ENCODE data around the gene VPS13D. TPM values are rescaled to one million over a fixed set of nuclear protein-coding genes. Genes with fewer than 3 reads are reported as not detected.

The VPS13D gene
- total and polyA plus RNA-seq, 10 donors, result 10.1 to 108 (median 86.3) TPM

DNA sequence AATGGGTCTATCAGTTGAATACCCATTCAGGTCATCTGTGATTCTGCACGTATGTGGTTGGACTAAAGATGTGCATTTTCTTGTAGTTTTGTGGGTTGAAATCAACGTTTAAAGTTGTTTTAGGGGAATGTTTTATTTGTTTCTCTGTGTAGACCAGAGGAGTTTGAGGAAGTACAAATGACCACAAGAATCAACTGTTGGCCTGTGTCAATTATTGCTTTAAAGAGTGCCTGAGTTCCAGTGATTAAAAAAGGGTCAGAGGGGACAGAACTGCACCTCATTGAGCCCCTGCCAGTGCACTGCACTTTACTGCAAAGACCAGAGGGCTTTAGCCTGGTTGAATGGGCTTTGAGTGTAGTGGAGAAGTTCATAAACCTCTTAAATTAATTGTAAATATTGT, 190.3 kb downstream of the VPS13D start:
- H3K27me3 ChIP-seq (replicated peaks in 1 of 7), result no peaks in the 10 kb centered on the region
- H3K36me3 ChIP-seq, result peaks cover 0 to 73% (median 30%) of the 10 kb centered on the region in 6 donors
- no peak for DNase-seq
- H3K27ac ChIP-seq, result no peak overlapping the region
- peaks cover 0 to 30% (median 8%) of the 10 kb centered on the region in 6 donors for H3K4me1 ChIP-seq
- H3K4me3 ChIP-seq, result no peak overlapping the region
- intact Hi-C loops (cut with DNase I; ENCODE audit: low total_unique reads), result no loop called here
- 38 to 68% (median 51%) methylated on average over 2 of the region's 2 CpGs for WGBS, 5 donors
- no peaks in the 10 kb centered on the region for H3K9me3 ChIP-seq
- TF ChIP-seq POLR2AphosphoS5 (IDR thresholded peaks at IDR 0.05) (no peak), POLR2A (IDR thresholded peaks at IDR 0.05) (no peak)
- TF ChIP-seq, protein P1, sequence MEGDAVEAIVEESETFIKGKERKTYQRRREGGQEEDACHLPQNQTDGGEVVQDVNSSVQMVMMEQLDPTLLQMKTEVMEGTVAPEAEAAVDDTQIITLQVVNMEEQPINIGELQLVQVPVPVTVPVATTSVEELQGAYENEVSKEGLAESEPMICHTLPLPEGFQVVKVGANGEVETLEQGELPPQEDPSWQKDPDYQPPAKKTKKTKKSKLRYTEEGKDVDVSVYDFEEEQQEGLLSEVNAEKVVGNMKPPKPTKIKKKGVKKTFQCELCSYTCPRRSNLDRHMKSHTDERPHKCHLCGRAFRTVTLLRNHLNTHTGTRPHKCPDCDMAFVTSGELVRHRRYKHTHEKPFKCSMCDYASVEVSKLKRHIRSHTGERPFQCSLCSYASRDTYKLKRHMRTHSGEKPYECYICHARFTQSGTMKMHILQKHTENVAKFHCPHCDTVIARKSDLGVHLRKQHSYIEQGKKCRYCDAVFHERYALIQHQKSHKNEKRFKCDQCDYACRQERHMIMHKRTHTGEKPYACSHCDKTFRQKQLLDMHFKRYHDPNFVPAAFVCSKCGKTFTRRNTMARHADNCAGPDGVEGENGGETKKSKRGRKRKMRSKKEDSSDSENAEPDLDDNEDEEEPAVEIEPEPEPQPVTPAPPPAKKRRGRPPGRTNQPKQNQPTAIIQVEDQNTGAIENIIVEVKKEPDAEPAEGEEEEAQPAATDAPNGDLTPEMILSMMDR (IDR thresholded peaks at IDR 0.05 in 8 of 11, conservative IDR thresholded peaks at IDR 0.05 in 3 of 11), result no peak

DNA sequence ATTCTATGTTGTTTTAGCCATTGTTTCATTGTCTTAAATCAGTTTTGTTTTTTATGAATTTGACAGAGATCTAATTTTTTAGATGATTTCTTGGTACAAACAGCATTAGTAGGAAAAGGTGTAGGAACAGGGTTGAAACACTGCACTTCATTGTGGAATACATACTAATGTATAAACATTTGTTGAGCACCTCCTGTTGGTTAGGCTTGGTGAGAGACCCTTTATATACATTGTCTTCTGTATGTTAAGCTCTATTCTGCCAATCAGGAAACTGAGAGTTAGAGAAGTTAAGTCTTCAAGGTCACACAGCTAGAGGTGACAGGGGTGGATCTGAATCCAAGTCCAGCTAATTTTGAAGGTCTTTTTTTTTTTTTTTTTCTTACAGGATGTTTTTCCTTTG, 192.7 kb downstream of the VPS13D start:
- TF ChIP-seq POLR2AphosphoS5 (IDR thresholded peaks at IDR 0.05) (no peak), POLR2A (IDR thresholded peaks at IDR 0.05) (no peak)
- TF ChIP-seq, protein P1 (IDR thresholded peaks at IDR 0.05 in 8 of 11, conservative IDR thresholded peaks at IDR 0.05 in 3 of 11), result no peak
- H3K4me1 ChIP-seq, result peaks cover 0 to 25% (median 8%) of the 10 kb centered on the region in 6 donors
- peaks cover 0 to 65% (median 19%) of the 10 kb centered on the region in 6 donors for H3K36me3 ChIP-seq
- H3K4me3 ChIP-seq, result no peak overlapping the region
- no peaks in the 10 kb centered on the region for H3K9me3 ChIP-seq
- no peaks in the 10 kb centered on the region for H3K27me3 ChIP-seq (replicated peaks in 1 of 7)
- H3K27ac ChIP-seq, result no peak overlapping the region
- intact Hi-C loops (cut with DNase I; ENCODE audit: low total_unique reads), result no loop called here
- no peak for DNase-seq

DNA sequence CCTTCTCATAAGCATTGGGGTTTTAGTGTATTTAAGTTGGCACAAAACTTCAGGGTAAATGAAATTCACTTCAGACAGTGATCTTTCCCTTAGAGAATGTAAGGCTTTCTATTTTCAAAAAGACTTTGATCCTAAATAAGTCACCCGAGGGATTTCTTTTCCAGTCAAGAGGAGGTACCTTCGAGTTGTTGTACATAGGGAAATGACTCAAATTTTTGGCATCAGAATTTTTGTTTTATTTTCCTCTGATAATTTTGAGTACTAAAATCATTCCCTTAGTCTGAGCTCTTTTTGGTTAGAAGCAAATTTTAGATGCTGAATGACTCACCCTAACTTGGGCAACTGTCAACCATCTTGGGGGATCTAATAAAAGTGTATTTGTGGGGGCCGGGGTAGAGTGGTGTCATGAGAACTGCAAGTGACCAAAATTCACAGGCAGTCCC, 194.3 kb downstream of the VPS13D start:
- Histone ChIP-seq H3K27ac (no peak overlapping the region), H3K9me3 (no peaks in the 10 kb centered on the region), H3K36me3 (peaks cover 0 to 65% (median 12%) of the 10 kb centered on the region in 6 donors), H3K4me3 (no peak overlapping the region), H3K4me1 (peaks cover 0 to 25% (median 8%) of the 10 kb centered on the region in 6 donors), H3K27me3 (replicated peaks in 1 of 7) (no peaks in the 10 kb centered on the region)
- intact Hi-C loops (cut with DNase I; ENCODE audit: low total_unique reads), result no loop called here
- DNase-seq, result no peak
- no peak for TF ChIP-seq POLR2A (IDR thresholded peaks at IDR 0.05)
- WGBS, 5 donors, result 72 to 87% (median 81%) methylated on average over 3 of the region's 3 CpGs

DNA sequence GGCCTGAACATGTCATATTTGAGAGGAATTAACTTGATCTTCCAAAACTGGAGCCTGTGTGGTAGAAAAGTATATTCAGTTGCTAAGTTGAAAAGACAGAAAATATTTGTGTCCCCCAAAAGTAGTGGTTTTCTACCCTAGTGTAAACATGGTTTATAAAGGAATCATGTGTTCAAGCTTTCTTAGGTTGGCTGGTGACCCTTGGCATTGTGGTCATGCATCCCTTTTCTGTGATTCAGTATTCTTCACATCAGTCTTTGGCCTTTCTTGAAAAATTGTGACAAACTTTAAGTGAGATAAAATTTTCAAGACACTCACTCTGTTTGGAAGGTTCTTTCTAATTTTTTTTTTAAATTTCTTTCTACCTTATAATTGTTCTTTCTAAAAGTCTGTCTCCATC, 195.0 kb downstream of the VPS13D start:
- Histone ChIP-seq H3K9me3 (no peaks in the 10 kb centered on the region), H3K36me3 (peaks cover 0 to 65% (median 10%) of the 10 kb centered on the region in 6 donors), H3K4me1 (peaks cover 0 to 25% (median 8%) of the 10 kb centered on the region in 6 donors), H3K27ac (no peak overlapping the region), H3K4me3 (no peak overlapping the region), H3K27me3 (replicated peaks in 1 of 7) (no peaks in the 10 kb centered on the region)
- TF ChIP-seq POLR2AphosphoS5 (IDR thresholded peaks at IDR 0.05) (no peak), POLR2A (IDR thresholded peaks at IDR 0.05) (no peak)
- TF ChIP-seq, protein P1 (IDR thresholded peaks at IDR 0.05 in 8 of 11, conservative IDR thresholded peaks at IDR 0.05 in 3 of 11), result no peak
- DNase-seq, result no peak
- intact Hi-C loops (cut with DNase I; ENCODE audit: low total_unique reads), result no loop called here

DNA sequence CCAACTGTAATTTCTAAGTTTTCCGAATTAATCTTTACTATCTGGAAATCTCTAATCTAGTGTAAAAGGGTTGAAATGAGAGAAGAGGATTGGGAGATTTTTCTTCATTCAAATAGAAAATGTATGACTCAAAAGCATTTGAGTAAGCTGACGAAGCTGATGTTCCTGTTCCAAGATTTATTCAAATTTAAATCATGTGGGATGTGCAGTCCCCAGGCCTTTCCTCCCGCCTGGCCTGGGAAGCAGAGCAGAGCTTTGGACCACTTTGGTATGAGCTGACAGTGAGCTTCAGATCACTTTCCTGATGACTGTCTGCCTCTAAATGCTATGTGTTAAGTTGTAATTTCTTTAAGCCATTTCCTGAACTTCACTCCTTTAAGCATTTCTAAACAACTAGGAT, 196.2 kb downstream of the VPS13D start:
- H3K27ac ChIP-seq, result no peak overlapping the region
- 83 to 96% (median 91%) methylated on average over 3 of the region's 3 CpGs for WGBS, 5 donors
- peaks cover 0 to 72% (median 8%) of the 10 kb centered on the region in 6 donors for H3K36me3 ChIP-seq
- H3K9me3 ChIP-seq, result no peaks in the 10 kb centered on the region
- no peak for DNase-seq
- no peak overlapping the region for H3K4me3 ChIP-seq
- no peaks in the 10 kb centered on the region for H3K27me3 ChIP-seq (replicated peaks in 1 of 7)
- TF ChIP-seq POLR2A (IDR thresholded peaks at IDR 0.05) (no peak), POLR2AphosphoS5 (IDR thresholded peaks at IDR 0.05) (no peak)
- TF ChIP-seq, protein P1 (IDR thresholded peaks at IDR 0.05 in 8 of 11, conservative IDR thresholded peaks at IDR 0.05 in 3 of 11), result no peak
- intact Hi-C loops (cut with DNase I; ENCODE audit: low total_unique reads), result no loop called here
- H3K4me1 ChIP-seq, result peaks cover 0 to 19% (median 8%) of the 10 kb centered on the region in 6 donors
